NCI-H526 treated with DMSO at 0.1 percent for 48 hours (cell line): ENCODE measurements around the gene GOLIM4.
A peak's percentile ranks its signal among the peaks of the same experiment; 100 is the strongest.

Experiments
- DNase-seq: peaks from one replicate; lab custom pipeline; 2025; lab: John Stamatoyannopoulos, UW

GOLIM4 gene

GRCh38 chr3:168096210-168096652 lies 507 bp upstream of the GOLIM4 start:
- peak; percentile 85 for DNase-seq

- peak; percentile 41 for DNase-seq
Measured at GRCh38 chr3:168094877-168095610, 680 bp downstream of the GOLIM4 start.

GRCh38 chr3:168094580-168094876 lies 1.2 kb downstream of the GOLIM4 start:
- no peak for DNase-seq

GRCh38 chr3:168093790-168094189 lies 1.9 kb downstream of the GOLIM4 start:
- no peak for DNase-seq

GRCh38 chr3:168093229-168093628 lies 2.5 kb downstream of the GOLIM4 start:
- no peak for DNase-seq

- DNase-seq: no peak
Measured at GRCh38 chr3:168091941-168092340, 3.8 kb downstream of the GOLIM4 start.

- DNase-seq: peak; percentile 45
Measured at GRCh38 chr3:168091302-168091858, 4.3 kb downstream of the GOLIM4 start.

GRCh38 chr3:168090306-168091085 lies 5.2 kb downstream of the GOLIM4 start:
- no peak for DNase-seq

- no peak for DNase-seq
Measured at GRCh38 chr3:168089179-168089771, 6.4 kb downstream of the GOLIM4 start.

- DNase-seq: no peak
Measured at GRCh38 chr3:168088106-168088720, 7.5 kb downstream of the GOLIM4 start.

GRCh38 chr3:168087539-168087938 lies 8.2 kb downstream of the GOLIM4 start:
- DNase-seq: no peak

GRCh38 chr3:168086541-168087260 lies 9.0 kb downstream of the GOLIM4 start:
- DNase-seq: no peak

- no peak for DNase-seq
Measured at GRCh38 chr3:168085491-168086119, 10.1 kb downstream of the GOLIM4 start.

GRCh38 chr3:168083906-168084305 lies 11.8 kb downstream of the GOLIM4 start:
- DNase-seq: no peak

GRCh38 chr3:168081856-168082255 lies 13.9 kb downstream of the GOLIM4 start:
- no peak for DNase-seq

- no peak for DNase-seq
Measured at GRCh38 chr3:168081171-168081771, 14.5 kb downstream of the GOLIM4 start.

- DNase-seq: no peak
Measured at GRCh38 chr3:168080499-168081170, 15.1 kb downstream of the GOLIM4 start.

GRCh38 chr3:168080022-168080421 lies 15.7 kb downstream of the GOLIM4 start:
- no peak for DNase-seq

GRCh38 chr3:168077091-168077490 lies 18.6 kb downstream of the GOLIM4 start:
- no peak for DNase-seq
